Hematopoietic multipotent progenitor cell treated with erythropoietin and hydrocortisone succinate and interleukin-3 and kit ligand, for 15 days (in vitro differentiated cells): ENCODE results near the gene FAM240A.

Experiments
- DNase-seq: peaks from one replicate; pipeline ENCODE4 v3.0.0-alpha.2; 2015; ENCODE audit warnings: low spot score

The FAM240A gene

DNA sequence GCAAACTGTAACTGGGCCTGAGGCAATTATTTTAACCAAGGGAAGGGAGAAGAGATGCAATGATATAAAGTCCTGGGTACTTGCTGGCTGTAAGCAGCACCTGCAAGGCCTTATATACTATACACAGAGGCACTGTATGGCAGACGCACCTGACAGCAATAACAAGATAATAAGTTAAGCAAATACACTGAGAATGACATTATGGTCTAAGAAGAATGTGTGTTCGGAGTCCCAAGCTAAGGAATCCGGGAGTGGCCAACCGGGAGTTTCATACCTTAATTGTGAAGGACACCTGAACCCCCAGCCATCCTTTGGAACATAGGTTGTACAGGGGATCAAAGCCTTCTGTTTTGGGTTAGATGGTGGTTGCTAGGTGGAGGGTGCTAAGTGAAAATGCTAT lies 13.7 kb downstream of the FAM240A start:
- DNase-seq, result no peak

DNA sequence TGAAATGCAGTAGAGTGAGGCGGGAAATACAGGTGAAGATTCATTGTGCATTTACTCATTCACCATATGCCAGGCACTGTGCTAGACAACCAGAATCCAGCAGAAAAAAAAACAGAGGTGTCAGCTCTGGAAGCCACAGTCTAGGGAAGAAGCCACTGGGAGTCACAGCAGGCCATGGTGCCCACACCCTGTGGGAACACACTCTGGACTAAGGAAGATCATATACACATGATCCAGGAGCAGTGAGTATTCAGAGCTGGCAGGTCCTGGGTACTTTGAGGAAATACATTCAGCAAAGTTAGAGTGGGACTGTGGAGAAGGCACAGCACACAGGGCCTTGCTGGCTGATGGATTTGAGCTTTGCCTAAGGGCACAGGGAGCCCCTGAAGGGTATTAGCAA lies 14.8 kb downstream of the FAM240A start:
- DNase-seq, result no peak

DNA sequence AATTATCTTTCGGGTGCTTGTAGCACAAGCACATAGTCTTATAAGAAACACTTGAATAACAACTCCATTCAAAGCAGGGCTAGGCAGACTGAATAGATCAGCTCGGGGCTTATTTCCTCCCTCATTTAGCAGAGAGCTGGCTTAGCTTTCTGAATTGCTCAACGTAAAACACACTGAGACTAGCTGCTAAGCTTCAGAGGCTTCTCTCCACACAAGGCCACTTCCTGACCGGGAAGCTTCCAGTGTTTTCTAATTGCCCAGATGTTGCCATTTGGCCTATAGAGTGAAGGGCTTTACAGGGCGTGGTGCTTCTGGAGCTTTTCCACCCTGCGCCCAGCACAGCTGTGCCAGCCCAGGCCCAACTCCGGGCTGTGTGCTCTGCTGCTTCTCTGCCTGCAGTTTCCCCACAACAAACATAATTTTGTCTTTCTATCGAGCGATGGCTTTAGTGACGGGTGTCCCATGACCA lies 16.6 kb downstream of the FAM240A start:
- DNase-seq, result peak; percentile 17

DNA sequence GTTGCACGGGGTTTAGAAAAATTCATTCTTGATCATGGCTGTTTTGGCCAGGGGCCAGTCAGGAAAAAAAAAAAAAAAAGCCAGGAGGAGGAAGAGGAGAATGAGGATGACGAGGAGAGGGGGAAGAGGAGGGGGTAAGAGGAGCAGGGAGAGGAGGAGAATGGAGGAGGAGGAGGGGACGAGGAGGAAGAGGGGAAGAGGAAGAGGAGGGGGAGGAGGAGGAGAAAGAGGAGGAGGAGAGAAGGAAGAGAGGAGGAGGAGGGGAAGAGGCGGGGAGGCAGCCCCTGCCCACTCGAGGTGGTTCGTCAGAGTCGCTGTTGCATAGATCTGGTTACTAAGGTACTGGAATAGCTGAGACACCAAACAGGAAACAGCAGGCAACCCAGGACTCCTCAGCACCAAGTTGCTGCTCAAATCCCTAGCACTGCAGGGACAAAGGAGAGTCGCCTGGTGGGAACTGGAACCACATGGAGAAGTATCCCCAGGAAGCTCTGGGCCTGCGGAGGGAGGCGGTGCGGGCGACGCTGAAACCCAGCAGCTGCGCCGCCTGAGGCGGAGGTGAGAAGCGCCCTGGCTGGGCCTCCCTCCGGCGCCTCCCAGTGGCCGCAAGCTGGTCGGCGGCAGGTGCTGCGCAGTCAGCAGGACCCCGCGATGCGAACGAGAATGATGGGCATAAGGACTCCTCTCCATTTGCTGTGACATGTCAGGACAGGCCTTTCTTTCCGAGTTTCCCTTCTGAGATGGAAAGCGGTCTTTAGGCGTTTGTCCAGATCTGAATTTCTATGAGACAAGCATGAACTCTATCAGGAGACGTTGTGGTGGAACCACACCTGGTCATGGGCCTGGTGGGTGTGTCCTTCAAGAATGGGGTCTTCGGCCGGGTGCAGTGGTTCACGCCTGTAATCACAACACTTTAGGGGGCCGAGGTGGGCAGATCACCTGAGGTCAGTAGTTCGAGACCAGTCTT lies 17.5 kb downstream of the FAM240A start:
- DNase-seq, result peak; percentile 87

DNA sequence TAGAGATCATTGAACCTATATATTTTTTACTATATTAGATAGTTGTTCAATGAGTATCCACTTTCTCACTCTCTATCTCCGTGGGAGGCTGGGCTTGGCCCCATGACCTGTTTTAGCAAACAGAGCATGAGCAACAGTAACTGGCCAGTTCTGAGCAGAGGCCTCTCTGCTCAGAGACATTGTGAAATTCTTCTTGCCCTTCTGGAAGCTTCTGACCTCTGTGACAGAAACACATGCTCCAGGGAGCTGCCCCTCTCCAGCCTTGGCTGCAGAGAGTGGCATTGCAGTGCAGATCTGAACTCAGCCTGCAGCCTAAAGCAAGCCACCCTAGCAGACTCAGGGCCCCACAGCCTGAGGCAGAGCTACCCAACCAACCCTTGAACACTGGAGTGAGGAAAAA lies 20.5 kb downstream of the FAM240A start:
- DNase-seq, result no peak

DNA sequence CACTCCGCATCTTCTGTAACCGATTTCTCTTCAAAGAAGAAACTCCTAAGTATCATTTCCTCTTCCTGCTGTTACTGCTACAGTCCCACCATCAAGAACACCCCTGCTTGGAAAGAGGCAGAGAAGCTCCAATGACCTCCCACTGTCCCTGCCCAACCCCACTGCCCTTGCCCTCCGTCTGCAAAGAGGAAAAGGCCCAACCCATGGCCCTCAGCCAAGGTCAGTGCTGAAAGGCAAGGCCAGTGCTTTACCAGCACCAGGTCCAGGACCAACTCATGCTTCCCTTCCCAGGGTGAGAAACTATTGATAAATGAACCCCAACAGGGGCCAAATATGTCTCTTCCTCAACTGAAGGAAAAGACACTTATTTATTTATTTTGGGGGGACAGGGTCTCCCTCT lies 22.5 kb downstream of the FAM240A start:
- no peak for DNase-seq

DNA sequence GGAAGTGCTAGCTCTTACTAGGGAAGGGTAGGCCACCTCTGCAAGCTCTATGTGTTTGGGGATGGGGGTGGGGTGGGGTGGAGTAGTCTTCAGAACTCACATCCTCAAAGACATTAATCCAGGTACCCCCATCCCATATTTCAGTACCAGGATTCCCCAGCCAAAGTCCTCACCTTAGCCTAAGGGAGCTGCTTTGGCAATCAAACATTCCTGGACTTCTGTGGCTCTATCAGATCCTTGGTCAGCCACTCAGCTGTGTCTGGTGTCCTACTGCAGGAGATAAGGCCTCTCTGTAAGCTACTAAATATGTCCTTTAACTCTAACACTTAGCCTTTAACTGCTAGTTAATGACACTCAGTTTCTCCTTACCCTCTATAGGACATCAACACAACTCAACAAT lies 26.9 kb downstream of the FAM240A start:
- DNase-seq, result no peak

DNA sequence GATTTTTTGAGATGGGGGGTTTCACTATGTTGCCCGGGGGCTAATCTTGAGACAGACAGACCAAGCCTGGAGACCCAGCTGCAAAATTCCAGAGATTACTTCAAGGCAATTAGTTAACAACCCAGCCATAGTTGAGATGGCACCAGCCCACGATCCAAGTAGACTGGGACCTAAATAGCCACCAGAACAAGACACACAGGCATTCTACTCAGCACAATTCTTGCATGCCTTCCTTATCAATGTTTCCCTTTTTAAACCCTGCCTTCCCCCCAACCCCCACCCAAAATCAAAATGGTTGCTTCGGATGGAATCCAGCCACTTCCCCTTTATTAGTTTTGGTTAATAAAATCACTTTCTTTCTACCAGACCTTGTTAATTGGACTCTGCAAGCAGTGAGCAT lies 28.6 kb downstream of the FAM240A start:
- DNase-seq, result no peak

DNA sequence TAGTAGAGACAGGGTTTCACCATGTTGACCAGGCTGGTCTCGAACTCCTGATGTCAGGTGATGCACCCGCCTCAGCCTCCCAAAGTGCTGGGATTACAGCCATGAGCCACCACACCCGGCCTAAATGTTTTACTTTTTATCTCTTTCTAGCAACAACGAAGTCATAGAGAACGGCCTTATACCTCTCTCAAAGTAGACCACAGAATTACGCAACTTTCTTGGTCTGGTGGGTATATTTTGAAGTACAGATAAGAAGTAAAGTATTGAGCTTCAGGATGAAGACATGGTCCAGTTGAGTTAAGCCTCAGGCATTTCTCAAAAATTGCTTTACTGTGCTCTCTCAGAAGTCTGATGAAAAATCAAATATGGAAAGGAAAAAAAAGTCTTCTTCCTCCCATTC lies 30.6 kb downstream of the FAM240A start:
- no peak for DNase-seq

DNA sequence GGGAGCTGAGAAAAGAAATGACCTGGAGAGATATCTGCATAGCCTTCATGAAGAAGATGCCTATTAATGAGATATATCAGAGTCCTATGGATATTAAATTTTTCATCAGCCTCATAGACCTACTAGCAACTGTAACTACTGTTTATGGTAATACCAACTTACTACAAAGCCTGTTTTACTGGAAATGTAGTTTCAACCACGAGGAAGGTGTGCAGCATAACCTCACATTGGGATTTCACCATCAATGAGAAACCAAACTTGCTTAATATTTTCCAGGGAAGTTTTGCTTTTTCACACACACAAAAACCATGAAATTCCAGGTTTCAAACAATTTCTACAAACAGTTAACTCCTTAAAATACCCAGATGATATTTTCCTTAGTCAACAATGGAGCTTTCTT lies 31.4 kb downstream of the FAM240A start:
- DNase-seq, result no peak

DNA sequence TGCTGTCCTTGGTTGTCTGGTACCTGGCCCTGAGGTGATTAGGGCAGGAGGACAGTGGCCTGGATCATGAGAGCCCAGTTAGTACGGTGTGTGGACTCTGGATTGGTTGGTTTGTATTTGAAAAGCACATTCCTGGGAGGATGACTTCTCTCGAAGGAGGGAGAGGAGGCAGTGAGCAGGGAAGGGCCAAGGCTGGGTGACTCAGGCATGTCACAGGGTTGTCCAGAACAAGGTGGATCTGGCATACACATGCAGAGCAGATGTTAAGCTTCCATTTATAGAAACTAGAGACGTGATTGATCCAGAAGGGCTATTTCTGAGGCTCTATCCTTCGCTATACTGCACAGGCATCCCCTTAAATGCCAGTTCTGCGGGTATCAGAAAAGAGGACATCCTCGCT lies 34.4 kb downstream of the FAM240A start:
- no peak for DNase-seq

DNA sequence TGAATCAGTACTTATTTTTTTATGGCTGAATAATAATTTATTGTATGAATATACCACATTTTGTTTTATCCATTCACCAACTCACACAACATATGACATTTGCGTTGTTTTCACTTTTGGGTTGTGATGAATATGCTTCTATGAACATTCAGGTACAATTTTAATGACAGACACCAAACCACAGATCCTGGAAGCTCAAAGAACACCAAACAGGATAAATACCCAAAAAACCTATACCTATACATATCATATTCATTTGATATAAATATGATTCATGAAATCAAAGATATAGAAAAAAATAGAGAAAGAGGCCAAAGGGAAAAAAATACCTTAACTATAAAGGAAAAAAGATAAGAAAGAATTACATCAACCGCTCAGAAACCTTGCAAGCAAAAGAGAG lies 35.8 kb downstream of the FAM240A start:
- no peak for DNase-seq

DNA sequence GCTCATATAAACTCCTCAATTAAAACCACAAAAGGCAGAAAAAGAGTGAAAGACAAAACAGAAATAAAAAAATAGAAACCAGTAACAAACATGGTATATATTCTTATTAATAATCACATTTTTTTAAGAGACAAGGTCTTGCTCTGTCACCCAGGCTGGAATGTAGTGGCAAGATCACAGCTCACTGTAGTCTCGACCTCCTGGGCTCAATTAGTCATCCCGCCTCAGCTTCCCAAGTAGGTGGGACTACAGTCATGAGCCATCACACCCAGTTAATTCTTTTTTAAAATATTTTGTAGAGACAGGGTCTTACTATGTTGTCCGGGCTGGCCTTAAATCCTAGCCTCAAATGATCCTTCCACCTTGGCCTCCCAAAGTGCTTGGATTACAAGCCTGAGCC lies 37.1 kb downstream of the FAM240A start:
- no peak for DNase-seq

DNA sequence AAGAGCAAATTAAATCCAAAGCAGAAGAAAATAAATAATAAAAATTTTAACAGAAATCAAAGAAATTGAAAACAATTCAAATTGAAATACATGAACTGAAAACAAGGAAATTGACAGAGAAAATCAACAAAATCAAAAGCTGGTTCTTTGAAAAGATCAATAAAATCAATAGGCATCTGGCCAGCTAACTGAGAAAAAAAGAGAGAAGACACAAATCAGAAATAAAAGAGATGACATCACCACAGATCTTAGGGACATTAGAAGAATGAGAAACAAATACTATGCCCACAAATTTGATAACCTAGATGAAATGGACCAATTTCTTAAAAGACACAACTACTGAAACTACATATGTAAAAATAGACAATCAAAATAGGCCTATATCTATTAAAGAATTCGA lies 38.8 kb downstream of the FAM240A start:
- DNase-seq, result no peak

DNA sequence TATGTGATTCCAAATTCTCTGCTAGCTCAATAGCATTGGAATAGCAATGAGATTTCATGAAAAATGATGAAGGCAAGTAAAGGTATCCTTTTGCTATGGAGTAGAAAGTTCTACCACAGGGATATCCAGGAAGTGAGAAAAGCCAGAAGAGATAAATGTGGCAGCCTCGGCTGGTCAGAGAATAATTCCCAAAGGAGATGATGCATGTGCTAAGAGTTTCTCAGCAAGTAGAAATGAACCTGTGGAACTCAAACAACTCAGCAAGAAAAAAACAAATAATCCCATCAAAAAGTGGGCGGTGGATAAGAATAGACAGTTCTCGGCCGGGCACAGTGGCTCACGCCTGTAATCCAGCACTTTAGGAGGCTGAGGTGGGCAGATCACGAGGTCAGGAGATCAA lies 42.9 kb downstream of the FAM240A start:
- no peak for DNase-seq

DNA sequence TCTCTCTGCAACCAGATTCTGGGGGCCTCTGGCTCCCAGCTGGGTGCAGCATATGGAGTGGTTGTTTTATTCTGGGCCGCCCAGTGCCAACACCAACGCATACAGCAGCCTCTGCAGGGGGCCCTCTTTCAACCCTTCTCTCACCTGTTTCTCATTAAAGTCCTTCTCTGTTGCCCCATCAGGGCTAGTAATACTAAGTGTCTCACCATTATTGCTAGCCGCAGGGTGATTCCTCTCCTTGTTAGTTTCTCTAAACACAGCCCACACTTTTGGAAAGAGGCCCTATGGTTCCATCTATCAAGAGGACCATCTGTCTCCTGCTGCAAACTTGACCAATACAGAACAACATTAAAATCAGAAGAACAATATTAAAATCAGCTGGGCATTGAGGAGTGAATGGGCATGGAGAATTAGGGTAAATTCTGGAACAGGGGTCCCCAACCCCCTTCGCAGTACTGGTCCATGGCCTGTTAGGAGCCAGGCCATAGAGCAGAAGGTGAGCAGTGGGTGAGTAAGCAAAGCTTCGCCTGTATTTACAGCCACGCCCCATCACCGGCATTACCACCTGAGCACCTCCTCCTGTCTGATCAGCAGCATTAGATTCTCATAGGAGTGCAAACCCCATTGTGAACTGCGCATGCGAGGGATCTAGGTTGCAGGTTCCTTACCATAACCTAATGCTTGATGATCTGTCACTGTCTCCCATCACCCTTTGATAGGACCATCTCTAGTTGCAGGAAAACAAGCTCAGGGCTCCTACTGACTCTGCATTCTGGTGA lies 44.6 kb downstream of the FAM240A start:
- DNase-seq, result no peak

DNA sequence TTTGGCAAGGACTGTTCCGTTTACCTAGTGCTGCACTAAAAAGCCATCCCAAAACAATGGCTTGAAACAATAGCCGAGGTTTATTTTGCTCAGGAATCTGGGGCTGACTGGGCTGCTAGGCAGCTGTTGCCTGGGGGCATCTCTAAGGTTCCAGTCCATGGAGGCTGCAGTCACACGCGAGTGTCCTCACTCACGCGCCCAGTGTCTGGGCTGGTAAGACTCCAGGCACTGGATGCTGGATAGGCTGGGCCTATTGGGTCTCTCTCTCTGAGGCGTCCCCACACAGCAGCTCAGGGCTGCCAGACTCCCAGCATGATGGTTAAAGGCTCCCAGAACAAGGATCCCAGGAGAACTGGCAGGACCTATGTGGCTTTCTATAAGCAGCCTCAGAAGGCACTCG lies 47.0 kb downstream of the FAM240A start:
- no peak for DNase-seq

DNA sequence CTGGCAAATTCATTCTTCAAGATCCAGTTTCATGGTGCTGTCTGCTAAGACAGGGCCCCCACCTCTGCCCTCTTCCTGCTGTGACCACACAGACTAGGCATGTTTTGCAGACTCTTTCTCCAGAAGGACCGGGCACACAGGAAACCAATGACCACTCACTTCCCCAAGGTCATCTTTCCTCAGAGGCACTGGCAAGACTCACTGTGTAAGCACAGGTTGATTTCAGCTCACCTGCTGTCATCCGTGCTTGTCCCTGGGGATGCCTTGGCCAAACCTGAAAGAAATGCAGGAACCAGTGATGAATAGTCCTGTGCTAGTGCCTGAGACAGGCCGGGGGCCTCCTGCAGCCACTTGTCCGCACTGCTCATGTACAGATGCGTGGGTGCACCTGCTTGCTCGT lies 47.7 kb downstream of the FAM240A start:
- no peak for DNase-seq

DNA sequence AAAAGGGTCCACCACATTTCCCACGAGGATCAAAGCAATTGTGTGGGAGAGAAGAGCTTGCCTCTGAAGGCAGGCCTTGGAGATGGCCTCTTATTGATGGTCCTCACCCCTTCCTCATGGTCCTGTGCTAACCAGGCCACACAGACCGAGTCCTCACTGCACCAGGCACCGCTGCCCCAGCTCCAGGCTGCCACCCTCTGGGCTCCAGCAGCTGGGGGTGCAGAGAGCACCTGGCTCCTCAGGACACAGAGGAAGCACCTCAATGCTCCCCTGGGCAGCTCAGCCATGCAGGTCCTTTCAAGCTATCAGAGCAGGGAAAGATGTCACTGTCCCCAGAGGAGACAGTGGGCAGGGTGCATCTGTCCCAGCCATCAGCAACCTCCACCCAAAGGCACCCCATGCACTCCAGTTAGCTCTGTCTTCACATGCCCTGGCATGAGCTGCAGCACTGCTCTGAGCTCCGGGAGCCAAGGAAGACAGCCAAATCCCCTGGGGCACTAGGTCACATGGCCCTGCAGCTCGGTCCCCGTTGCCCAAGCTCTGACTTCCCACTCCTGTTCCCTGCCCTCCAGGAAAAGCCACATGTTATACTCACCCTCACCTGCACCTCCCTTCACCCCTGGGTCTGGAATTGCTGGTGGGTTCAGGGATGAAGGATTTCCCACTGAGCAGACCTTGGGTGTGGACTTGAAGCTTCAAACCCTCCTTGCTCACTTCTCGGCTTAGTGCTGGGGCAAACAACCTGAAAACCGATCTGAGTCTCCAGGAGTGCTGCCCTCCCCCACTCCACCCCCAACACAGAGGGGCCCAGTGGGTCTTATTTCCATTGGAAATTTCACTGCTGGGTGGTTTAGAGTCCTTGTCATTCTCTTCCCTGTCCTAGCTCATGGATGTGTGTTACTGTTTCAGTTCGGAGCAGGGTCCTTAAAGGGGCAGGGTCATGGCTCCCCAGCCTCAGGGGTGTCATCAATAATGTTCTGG lies 48.5 kb downstream of the FAM240A start:
- DNase-seq, result no peak

DNA sequence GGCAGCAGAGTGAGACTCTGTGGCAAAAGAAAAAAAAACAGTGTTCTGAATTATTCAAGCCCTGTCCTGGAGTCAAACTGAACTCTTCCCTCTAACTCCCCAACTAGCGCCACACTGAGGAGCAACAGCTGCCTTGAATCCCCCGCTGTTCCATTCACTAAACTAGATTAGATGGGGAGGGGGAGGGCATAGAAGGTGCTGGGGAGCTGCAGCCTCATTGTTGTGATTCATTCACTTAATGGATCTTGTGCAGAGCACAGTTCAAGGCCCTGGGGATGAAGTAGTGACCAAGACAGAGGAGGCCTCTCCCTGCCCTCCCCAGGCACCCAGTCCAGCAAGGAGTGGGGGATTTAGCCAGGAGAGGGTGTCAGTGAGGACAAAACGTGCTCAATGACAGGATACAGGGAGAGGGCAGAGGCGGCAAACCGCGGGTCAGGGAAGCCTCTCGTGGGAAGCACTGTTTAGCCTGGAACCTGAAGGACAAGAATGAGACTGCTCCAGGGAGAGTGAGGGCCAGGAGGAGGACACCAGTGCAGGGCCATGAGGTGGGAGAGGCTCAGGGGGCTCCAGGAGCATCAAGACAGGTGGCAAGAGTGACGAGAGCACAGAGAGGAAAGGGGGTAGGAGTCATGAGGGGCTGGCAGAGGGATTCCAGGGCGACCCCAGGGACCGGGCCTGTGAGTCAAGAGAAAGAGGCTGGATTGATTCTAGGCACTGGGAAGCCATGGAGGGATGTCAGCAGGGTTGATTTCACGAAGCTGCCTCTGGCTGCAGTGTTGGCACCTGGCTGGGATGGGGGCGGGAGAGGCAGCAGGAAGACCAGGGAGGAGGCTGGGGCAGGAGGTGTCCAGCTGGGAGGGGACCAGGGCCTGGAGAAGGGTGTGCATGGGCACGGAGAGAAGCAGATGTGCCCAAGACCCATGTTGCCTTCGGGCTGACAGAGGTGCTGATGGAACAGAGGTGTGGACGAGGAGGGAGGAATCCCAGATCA lies 49.7 kb downstream of the FAM240A start:
- no peak for DNase-seq
